Panc1 (cell line): ENCODE results near the gene LPAR6. TPM values are rescaled to one million over a fixed set of nuclear protein-coding genes. Genes with fewer than 3 reads are reported as not detected.

Experiments
- ATAC-seq: fragments of 200-7000 bp; cut with Tn5 transposase; 2 replicates; pipeline ENCODE4 v1.9.1; 2020; ENCODE audit warnings: mild to moderate bottlenecking, moderate library complexity
- BruUV-seq: library from RNA; stranded (reverse); fragments of 400-500 nt; replicated peaks from 2 replicates; lab custom pipeline; 2021; lab: Mats Ljungman, UMichigan
- CTCF ChIA-PET: fragments of 300-600 bp; sonication (Branson Sonifier 250); formaldehyde crosslinking; loops from one replicate; lab custom pipeline; 2022; ENCODE audit warnings: antibody characterized with exemption; lab: Charles Lee
- POLR2A ChIA-PET: fragments of 300-600 bp; sonication (Branson Sonifier 250); formaldehyde crosslinking; loops from one replicate; lab custom pipeline; 2022; ENCODE audit warnings: antibody characterized with exemption; lab: Charles Lee
- DNase-seq: peaks from one replicate; pipeline ENCODE4 v3.0.0-alpha.2; 2010; ENCODE audit warnings: low read depth, low spot score
- H3K27ac ChIP-seq: 2 replicates; pipeline ENCODE4 v1.5.1; 2011; ENCODE audit warnings: mild to moderate bottlenecking, low read length, inconsistent platforms
- H3K27me3 ChIP-seq: fragments of 200-500 bp; sonication (Bioruptor generic); 2 replicates; pipeline ENCODE4 v1.6.0; 2014; ENCODE audit warnings: low read length, inconsistent platforms; ENCODE audit not compliant: control insufficient read depth, insufficient read depth
- H3K36me3 ChIP-seq: fragments of 200-500 bp; sonication (Bioruptor generic); 2 replicates; pipeline ENCODE4 v1.5.1; 2014; ENCODE audit warnings: inconsistent platforms, mild to moderate bottlenecking, low read length, moderate library complexity; ENCODE audit not compliant: control insufficient read depth, insufficient read depth
- H3K4me1 ChIP-seq: 2 replicates; pipeline ENCODE4 v1.5.1; 2011; ENCODE audit warnings: inconsistent platforms, mild to moderate bottlenecking, low read length, moderate library complexity; ENCODE audit not compliant: control insufficient read depth, insufficient read depth
- H3K4me3 ChIP-seq, 2 experiments: 2 replicates each; pipeline ENCODE4 v1.5.1; 2011 to 2012; ENCODE audit warnings: low read depth in 2 of 2, low read length in 2 of 2, mild to moderate bottlenecking in 2 of 2, inconsistent platforms in 1 of 2, moderate library complexity in 1 of 2
- H3K9me3 ChIP-seq: fragments of 200-500 bp; sonication (Bioruptor generic); 2 replicates; pipeline ENCODE4 v1.5.1; 2014; ENCODE audit warnings: low read depth, mild to moderate bottlenecking, inconsistent platforms, low read length, moderate library complexity; ENCODE audit not compliant: control insufficient read depth, insufficient read depth
- POLR2AphosphoS5 ChIP-seq: IDR thresholded peaks from 2 replicates; pipeline ENCODE4 v1.6.1; 2012; ENCODE audit warnings: mild to moderate bottlenecking, low read depth, low read length, moderate library complexity
- SIN3A ChIP-seq: IDR thresholded peaks from 2 replicates; pipeline ENCODE4 v1.6.1; 2012; ENCODE audit warnings: low read depth, mild to moderate bottlenecking, low read length, moderate library complexity, borderline replicate concordance; ENCODE audit not compliant: insufficient read depth
- TCF7L2 ChIP-seq: IDR thresholded peaks from 2 replicates; pipeline ENCODE4 v1.6.1; 2011; ENCODE audit warnings: mild to moderate bottlenecking, low read depth, low read length, inconsistent platforms
- in situ Hi-C: cut with HindIII; loops from 2 replicates; pipeline ENCODE4 v1.10.0; 2016; ENCODE audit warnings: low sequenced_read_pairs, low pct_unique_long_range_greater_than_20kb
- intact Hi-C: fragments of 100-400 bp; cut with micrococcal nuclease; formaldehyde crosslinking; loops from one replicate; pipeline ENCODE4 v1.10.0; 2022; ENCODE audit not compliant: unreplicated experiment
- total RNA-seq: library from RNA; stranded (reverse); gene quantifications from one replicate; pipeline ENCODE4 v1.2.1, GENCODE V29; 2021; ENCODE audit not compliant: unreplicated experiment
- TF ChIP-seq, protein P1 (sequence below): fragments of 450-650 bp; IDR thresholded peaks from 2 replicates; pipeline ENCODE4 v1.5.1; 2017; ENCODE audit warnings: mild to moderate bottlenecking
- TF ChIP-seq, protein P2 (sequence below), 2 experiments: IDR thresholded peaks; 2 replicates each; pipeline ENCODE4 v1.6.1; 2011 to 2012; ENCODE audit warnings: low read depth in 2 of 2, control low read depth in 1 of 2, low read length in 1 of 2, mild to moderate bottlenecking in 1 of 2, moderate library complexity in 1 of 2; ENCODE audit not compliant: insufficient read depth in 1 of 2

The LPAR6 gene
- total RNA-seq, 1 experiment from 2014 or later, result 3.9 TPM

DNA sequence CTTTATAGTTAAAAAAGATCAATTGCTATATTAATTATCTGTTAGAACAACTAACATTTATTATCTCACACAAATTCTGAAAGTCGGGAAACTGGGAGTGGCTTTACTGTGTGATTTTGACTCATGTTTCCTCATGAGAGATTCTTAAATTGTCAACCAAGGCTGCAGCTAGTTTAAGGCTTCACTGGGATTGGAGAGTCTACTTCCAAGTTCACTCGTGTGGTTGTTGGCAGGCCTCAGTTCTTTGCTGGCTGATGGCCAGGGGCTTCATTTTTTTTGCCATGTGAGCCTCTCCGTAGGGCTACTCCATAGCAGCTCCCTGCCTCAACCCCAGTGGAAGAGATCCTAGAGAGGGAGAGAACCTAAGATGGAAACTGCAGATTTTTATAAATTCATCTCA lies 24.5 kb upstream of the LPAR6 start:
- H3K27ac ChIP-seq, result no peak overlapping the region
- no peak overlapping the region for H3K4me3 ChIP-seq
- H3K9me3 ChIP-seq, result no peaks in the 10 kb centered on the region
- in situ Hi-C loops, result no loop called here
- no peaks in the 10 kb centered on the region for H3K27me3 ChIP-seq
- ChIA-PET POLR2A (no interaction called here), CTCF (no interaction called here)
- no peaks in the 10 kb centered on the region; the same call in 1 of the 2 replicates for H3K4me1 ChIP-seq
- ATAC-seq (no peak), DNase-seq (no peak)
- BruUV-seq, result no TSS peak
- no peaks in the 10 kb centered on the region for H3K36me3 ChIP-seq
- intact Hi-C loops, result no loop called here
- TF ChIP-seq, protein P1, sequence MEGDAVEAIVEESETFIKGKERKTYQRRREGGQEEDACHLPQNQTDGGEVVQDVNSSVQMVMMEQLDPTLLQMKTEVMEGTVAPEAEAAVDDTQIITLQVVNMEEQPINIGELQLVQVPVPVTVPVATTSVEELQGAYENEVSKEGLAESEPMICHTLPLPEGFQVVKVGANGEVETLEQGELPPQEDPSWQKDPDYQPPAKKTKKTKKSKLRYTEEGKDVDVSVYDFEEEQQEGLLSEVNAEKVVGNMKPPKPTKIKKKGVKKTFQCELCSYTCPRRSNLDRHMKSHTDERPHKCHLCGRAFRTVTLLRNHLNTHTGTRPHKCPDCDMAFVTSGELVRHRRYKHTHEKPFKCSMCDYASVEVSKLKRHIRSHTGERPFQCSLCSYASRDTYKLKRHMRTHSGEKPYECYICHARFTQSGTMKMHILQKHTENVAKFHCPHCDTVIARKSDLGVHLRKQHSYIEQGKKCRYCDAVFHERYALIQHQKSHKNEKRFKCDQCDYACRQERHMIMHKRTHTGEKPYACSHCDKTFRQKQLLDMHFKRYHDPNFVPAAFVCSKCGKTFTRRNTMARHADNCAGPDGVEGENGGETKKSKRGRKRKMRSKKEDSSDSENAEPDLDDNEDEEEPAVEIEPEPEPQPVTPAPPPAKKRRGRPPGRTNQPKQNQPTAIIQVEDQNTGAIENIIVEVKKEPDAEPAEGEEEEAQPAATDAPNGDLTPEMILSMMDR, result no peak
- TF ChIP-seq, protein P2, sequence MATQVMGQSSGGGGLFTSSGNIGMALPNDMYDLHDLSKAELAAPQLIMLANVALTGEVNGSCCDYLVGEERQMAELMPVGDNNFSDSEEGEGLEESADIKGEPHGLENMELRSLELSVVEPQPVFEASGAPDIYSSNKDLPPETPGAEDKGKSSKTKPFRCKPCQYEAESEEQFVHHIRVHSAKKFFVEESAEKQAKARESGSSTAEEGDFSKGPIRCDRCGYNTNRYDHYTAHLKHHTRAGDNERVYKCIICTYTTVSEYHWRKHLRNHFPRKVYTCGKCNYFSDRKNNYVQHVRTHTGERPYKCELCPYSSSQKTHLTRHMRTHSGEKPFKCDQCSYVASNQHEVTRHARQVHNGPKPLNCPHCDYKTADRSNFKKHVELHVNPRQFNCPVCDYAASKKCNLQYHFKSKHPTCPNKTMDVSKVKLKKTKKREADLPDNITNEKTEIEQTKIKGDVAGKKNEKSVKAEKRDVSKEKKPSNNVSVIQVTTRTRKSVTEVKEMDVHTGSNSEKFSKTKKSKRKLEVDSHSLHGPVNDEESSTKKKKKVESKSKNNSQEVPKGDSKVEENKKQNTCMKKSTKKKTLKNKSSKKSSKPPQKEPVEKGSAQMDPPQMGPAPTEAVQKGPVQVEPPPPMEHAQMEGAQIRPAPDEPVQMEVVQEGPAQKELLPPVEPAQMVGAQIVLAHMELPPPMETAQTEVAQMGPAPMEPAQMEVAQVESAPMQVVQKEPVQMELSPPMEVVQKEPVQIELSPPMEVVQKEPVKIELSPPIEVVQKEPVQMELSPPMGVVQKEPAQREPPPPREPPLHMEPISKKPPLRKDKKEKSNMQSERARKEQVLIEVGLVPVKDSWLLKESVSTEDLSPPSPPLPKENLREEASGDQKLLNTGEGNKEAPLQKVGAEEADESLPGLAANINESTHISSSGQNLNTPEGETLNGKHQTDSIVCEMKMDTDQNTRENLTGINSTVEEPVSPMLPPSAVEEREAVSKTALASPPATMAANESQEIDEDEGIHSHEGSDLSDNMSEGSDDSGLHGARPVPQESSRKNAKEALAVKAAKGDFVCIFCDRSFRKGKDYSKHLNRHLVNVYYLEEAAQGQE (IDR thresholded peaks at IDR 0.05; ENCODE audit: insufficient read depth in 1 of 2, low read depth in 2 of 2, low read length in 1 of 2), result no peak
- no peak for TF ChIP-seq SIN3A
- TF ChIP-seq POLR2AphosphoS5, result no peak
- no peak for TF ChIP-seq TCF7L2

DNA sequence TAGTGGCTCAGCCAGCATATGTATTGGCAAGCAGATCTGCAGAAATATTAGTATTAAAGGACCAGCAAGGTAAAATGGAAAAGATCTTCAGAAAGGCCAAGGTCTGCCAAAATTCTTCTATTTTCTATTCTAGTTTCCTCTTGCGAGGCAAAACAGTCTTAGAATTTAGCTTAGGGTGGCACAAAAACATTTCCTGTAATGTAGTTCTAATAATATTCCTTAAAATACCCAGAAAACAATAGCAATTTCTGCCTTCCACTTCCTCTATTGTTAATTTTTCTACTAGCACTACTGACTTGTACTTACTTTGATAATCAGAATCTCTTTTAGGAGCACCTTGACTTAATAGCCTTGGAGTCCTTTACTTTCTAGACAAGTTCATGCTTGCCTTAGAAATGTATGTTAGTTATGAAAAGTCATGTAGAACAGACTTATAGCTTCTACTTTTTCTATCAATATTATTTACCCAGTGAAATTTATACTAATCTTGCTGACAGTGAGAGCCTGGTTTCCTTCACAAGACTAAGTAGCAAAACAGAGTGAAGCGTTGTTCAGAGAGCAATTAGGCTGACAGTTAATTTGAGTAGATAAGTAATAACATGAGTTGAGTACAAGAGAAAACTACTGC lies 23.9 kb upstream of the LPAR6 start:
- ChIA-PET CTCF (no interaction called here), POLR2A (no interaction called here)
- Histone ChIP-seq H3K4me1 (peaks cover 3% of the 10 kb centered on the region; the same call in 1 of the 2 replicates), H3K36me3 (no peaks in the 10 kb centered on the region), H3K27me3 (no peaks in the 10 kb centered on the region), H3K27ac (no peak overlapping the region), H3K9me3 (no peaks in the 10 kb centered on the region), H3K4me3 (no peak overlapping the region)
- TF ChIP-seq, protein P2 (IDR thresholded peaks at IDR 0.05; ENCODE audit: insufficient read depth in 1 of 2, low read depth in 2 of 2, low read length in 1 of 2), result no peak
- no peak for TF ChIP-seq TCF7L2
- TF ChIP-seq SIN3A, result no peak
- TF ChIP-seq POLR2AphosphoS5, result no peak
- TF ChIP-seq, protein P1, result no peak
- intact Hi-C loops, result no loop called here
- no peak for DNase-seq
- in situ Hi-C loops, result no loop called here
- no TSS peak for BruUV-seq
- no peak for ATAC-seq
